Body of pancreas (tissue), 4 donors: ENCODE results near the gene TMEM14C. TPM values are rescaled to one million over a fixed set of nuclear protein-coding genes. Genes with fewer than 3 reads are reported as not detected.

ENCODE experiments used
- ATAC-seq: fragments of 150-250 bp; one replicate; pipeline ENCODE4 v1.9.1; 2016
- DNase-seq, 4 donors: peaks; one replicate each; pipeline ENCODE4 v3.0.0-alpha.2; 2019
- H3K27ac ChIP-seq, 4 donors: fragments of 200-600 bp; sonication (generic); 1 replicate in 3 of 4; 2 replicates in 1 of 4; pipeline versions ENCODE4 v1.5.1 to v1.6.1; 2016 to 2019; ENCODE audit warnings: mild to moderate bottlenecking in 1 of 4, mixed read lengths in 1 of 4, moderate library complexity in 1 of 4
- H3K27me3 ChIP-seq, 2 donors: fragments of 200-600 bp; sonication (generic); one replicate each; pipeline ENCODE4 v1.6.0; 2016; ENCODE audit warnings: mild to moderate bottlenecking in 1 of 2
- H3K36me3 ChIP-seq, 2 donors: fragments of 200-600 bp; sonication (generic); replicated peaks in 1 of 2; 2 replicates each; pipeline ENCODE4 v1.5.1; 2016; ENCODE audit warnings: low read depth in 2 of 2; ENCODE audit not compliant: insufficient read depth in 1 of 2
- H3K4me1 ChIP-seq: fragments of 200-600 bp; sonication (generic); one replicate; pipeline ENCODE4 v1.6.0; 2016
- H3K4me3 ChIP-seq, 2 donors: fragments of 200-600 bp; sonication (generic); 1 replicate in 1 of 2; 2 replicates in 1 of 2; pipeline ENCODE4 v1.5.1; 2016 to 2019
- H3K9me3 ChIP-seq, 3 donors: fragments of 200-600 bp; sonication (generic); 1 replicate in 2 of 3; 2 replicates in 1 of 3; pipeline ENCODE4 v1.5.1; 2016
- POLR2A ChIP-seq, 3 donors: fragments of 450-650 bp; IDR thresholded peaks; one replicate each; pipeline ENCODE4 v1.6.1; 2016; ENCODE audit warnings: antibody characterized with exemption in 3 of 3, mild to moderate bottlenecking in 2 of 3
- WGBS, 2 donors: methylation state at CpG; one replicate each; pipeline ENCODE4 v1.1.5; 2017; 5-methylcytosine and 5-hydroxymethylcytosine counted together
- intact Hi-C: fragments of 100-400 bp; cut with DNase I; formaldehyde crosslinking; loops from one replicate; pipeline ENCODE4 v1.15.1; 2023
- total RNA-seq, 2 donors: library from RNA; depleted of rRNA; stranded (reverse); fragments of >200 nt; gene quantifications; one replicate each; pipeline ENCODE4 v1.1.0, GENCODE V29; 2016
- TF ChIP-seq, protein P1 (sequence below), 7 experiments: fragments of 450-650 bp in 4 of 7; fragments of 200-600 bp in 3 of 7; sonication (generic) in 3 of 7; IDR thresholded peaks; one replicate each; pipeline ENCODE4 v1.5.1; 2016 to 2019; ENCODE audit warnings: antibody characterized with exemption in 7 of 7

TMEM14C gene
- 10 to 100 TPM; 31.6 to 61.0 TPM for total RNA-seq

DNA sequence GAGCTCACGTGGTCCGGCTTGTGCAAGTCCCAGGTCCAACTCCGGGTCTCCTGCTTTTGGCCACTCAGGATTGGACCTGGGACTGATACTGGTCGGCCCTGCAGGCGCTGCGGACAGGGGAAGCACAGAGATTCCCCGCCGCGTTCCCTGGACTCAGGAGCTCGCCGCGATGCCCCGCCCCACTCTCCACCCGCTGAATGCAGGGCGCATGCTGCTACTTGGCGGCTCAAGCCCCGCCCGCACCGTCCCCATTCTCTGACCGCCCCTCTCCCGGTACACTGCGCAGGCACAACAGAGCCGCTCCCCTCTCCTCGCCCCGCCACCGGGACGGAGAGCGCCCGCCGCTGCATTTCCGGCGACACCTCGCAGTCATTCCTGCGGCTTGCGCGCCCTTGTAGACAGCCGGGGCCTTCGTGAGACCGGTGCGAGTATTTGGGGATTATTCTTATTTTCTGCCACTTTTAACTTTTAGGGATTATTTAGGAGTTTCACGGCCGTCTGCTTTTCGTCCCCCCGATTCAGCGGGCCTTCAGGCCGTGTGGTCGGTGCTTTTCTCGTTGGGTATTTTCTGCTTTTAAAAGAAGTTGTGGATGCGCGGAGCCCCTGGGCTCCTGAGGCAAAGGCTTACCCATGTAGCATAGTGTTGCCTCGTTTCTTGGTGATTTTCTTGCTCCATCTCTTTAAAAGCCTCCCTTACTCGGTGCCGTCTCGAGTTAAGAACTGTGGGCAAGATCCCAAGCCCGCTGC is at the start of gene TMEM14C:
Gene TMEM14C (plus strand): TSS at position 251 of the 747 bp plus-strand sequence. CDS start 1,544 bp downstream, outside the sequence.
- H3K36me3 ChIP-seq, result no peaks in the 10 kb centered on the region
- H3K27me3 ChIP-seq, result no peaks in the 10 kb centered on the region
- H3K9me3 ChIP-seq, result no peaks in the 10 kb centered on the region
- H3K27ac ChIP-seq, result peak within 1 kb of the TSS; percentile 75 to 85 (median 80)
- peak; percentile 74 to 93 (median 93) for TF ChIP-seq POLR2A (IDR thresholded peaks at IDR 0.05)
- TF ChIP-seq, protein P1, sequence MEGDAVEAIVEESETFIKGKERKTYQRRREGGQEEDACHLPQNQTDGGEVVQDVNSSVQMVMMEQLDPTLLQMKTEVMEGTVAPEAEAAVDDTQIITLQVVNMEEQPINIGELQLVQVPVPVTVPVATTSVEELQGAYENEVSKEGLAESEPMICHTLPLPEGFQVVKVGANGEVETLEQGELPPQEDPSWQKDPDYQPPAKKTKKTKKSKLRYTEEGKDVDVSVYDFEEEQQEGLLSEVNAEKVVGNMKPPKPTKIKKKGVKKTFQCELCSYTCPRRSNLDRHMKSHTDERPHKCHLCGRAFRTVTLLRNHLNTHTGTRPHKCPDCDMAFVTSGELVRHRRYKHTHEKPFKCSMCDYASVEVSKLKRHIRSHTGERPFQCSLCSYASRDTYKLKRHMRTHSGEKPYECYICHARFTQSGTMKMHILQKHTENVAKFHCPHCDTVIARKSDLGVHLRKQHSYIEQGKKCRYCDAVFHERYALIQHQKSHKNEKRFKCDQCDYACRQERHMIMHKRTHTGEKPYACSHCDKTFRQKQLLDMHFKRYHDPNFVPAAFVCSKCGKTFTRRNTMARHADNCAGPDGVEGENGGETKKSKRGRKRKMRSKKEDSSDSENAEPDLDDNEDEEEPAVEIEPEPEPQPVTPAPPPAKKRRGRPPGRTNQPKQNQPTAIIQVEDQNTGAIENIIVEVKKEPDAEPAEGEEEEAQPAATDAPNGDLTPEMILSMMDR (IDR thresholded peaks at IDR 0.05), result peak in 1 of 7 experiments; percentile 22
- H3K4me1 ChIP-seq, result peaks cover 23% of the 10 kb centered on the region
- ATAC-seq (peak; percentile 99), DNase-seq (peak; percentile 98 to 100 (median 99))
- intact Hi-C loops, result no loop called here
- H3K4me3 ChIP-seq, result peak within 1 kb of the TSS; percentile 46 to 55
- 0% methylated on average over 37 to 55 of the region's 55 CpGs for WGBS, 2 donors

DNA sequence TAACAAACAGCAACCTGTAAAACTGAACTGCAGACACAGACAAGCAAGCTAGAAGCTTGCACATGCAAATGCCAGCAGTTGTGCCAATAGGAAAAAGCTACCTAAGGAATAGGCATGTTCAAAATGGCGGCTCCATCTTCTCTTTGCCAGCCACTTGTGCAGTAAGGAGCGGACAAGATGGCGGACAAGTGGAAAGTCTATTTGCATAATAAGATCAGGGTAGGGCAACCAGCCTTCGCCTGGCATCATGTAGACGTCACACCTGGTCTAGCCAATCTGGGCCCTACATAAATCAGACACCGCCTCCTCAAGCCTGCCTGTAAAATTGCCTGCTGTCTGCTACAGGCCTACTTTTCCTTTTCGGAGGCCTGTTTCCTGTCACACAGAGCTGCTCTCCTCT is 46.5 kb upstream of the TMEM14C start:
- no peaks in the 10 kb centered on the region for H3K27me3 ChIP-seq
- ATAC-seq, result no peak
- H3K9me3 ChIP-seq, result no peaks in the 10 kb centered on the region
- H3K4me1 ChIP-seq, result no peaks in the 10 kb centered on the region
- DNase-seq, result no peak
- 92 to 98% methylated on average over 7 of the region's 7 CpGs for WGBS, 2 donors
- TF ChIP-seq POLR2A (IDR thresholded peaks at IDR 0.05), result no peak
- TF ChIP-seq, protein P1 (IDR thresholded peaks at IDR 0.05), result no peak
- intact Hi-C loops, result no loop called here
- H3K4me3 ChIP-seq, result no peak overlapping the region
- no peaks in the 10 kb centered on the region for H3K36me3 ChIP-seq
- no peak overlapping the region for H3K27ac ChIP-seq

DNA sequence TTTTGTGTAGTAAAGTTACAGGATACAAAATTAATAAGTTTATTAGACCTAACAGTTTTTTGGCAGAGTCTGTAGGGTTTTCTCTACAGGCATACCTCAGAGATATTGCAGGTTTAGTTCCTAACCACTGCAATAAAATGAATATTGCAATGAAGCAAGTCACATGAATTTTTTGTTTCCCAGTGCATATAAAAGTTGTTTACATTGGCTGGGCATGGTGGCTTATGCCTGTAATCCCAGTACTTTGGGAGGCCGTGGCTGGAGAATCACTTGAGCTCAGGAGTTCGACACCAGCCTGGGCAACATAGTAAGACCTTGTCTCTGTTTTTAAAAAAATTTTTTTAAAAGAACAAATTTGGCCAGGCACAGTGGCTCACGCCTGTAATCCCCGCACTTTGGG is 44.4 kb upstream of the TMEM14C start:
- DNase-seq (no peak), ATAC-seq (no peak)
- Histone ChIP-seq H3K4me1 (no peaks in the 10 kb centered on the region), H3K27me3 (no peaks in the 10 kb centered on the region), H3K9me3 (no peaks in the 10 kb centered on the region), H3K4me3 (no peak overlapping the region), H3K36me3 (no peaks in the 10 kb centered on the region), H3K27ac (no peak overlapping the region)
- TF ChIP-seq POLR2A (IDR thresholded peaks at IDR 0.05), result no peak
- intact Hi-C loops, result no loop called here
- 87 to 92% methylated on average over 4 of the region's 4 CpGs for WGBS, 2 donors

DNA sequence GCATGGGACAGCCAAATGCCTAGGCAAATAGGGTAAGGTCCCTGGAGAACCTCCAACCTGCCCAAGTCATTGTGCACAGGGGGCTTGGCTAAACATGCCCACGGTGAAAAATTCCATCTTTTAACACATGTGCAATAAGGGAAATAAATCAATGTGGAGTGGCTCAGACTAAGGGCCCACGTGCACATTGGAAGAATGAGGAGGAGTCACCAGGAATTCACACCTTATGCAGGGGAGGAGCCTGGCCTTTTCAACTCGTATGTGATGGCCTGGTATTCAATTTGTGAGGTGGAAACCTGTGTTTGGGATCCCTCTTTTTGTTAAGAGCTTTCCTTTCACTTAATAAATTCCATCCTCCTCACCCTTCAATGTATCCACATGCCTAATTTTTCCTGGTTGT is 41.1 kb upstream of the TMEM14C start:
- no peaks in the 10 kb centered on the region for H3K9me3 ChIP-seq
- H3K27ac ChIP-seq, result no peak overlapping the region
- H3K4me1 ChIP-seq, result no peaks in the 10 kb centered on the region
- no peaks in the 10 kb centered on the region for H3K36me3 ChIP-seq
- TF ChIP-seq, protein P1 (IDR thresholded peaks at IDR 0.05), result no peak
- no peak for TF ChIP-seq POLR2A (IDR thresholded peaks at IDR 0.05)
- intact Hi-C loops, result loop anchor here (10.0 kb wide), 1 partner anchor 167 kb away; no protein-coding TSS in a partner anchor
- 64 to 76% methylated on average over 3 of the region's 3 CpGs for WGBS, 2 donors
- H3K27me3 ChIP-seq, result no peaks in the 10 kb centered on the region
- H3K4me3 ChIP-seq, result no peak overlapping the region
- ATAC-seq (no peak), DNase-seq (no peak)

DNA sequence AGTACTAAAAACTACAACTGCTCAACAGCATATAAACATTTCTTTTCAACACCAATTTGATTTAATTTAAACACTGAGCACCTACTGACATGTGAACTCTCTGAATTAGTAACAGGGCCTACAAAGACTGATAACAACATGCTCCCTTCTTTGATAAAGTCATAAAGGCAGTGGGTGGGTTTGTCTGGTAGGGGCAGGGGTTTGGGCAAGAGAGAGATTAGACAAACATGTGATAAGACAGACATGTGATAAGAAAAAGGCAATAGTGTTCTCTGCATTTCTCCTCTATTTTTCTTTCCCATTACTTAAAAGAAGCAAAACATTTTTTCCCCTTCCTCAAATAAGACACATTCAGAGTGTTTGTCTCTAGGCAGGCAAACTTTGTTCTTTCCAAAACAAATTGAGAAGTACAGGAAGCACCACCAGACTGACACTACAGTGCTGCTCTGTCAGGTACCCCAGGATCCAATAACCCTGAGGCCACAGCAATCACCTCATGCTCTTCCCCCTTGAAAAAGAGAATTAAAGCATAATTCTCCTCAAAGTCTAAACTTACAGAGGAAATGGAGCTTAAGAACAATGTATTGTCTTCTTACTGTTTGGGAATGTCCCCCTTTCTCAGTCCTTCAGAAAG is 40.4 kb upstream of the TMEM14C start:
- Histone ChIP-seq H3K4me1 (no peaks in the 10 kb centered on the region), H3K27me3 (no peaks in the 10 kb centered on the region), H3K4me3 (no peak overlapping the region), H3K9me3 (no peaks in the 10 kb centered on the region), H3K27ac (no peak overlapping the region), H3K36me3 (no peaks in the 10 kb centered on the region)
- no peak for ATAC-seq
- TF ChIP-seq, protein P1 (IDR thresholded peaks at IDR 0.05), result no peak
- TF ChIP-seq POLR2A (IDR thresholded peaks at IDR 0.05), result no peak
- no peak for DNase-seq
- intact Hi-C loops, result loop anchor here (10.0 kb wide), 1 partner anchor 168 kb away; no protein-coding TSS in a partner anchor
